ENCODE measurements around the gene S1PR3.

Gene S1PR3

DNA sequence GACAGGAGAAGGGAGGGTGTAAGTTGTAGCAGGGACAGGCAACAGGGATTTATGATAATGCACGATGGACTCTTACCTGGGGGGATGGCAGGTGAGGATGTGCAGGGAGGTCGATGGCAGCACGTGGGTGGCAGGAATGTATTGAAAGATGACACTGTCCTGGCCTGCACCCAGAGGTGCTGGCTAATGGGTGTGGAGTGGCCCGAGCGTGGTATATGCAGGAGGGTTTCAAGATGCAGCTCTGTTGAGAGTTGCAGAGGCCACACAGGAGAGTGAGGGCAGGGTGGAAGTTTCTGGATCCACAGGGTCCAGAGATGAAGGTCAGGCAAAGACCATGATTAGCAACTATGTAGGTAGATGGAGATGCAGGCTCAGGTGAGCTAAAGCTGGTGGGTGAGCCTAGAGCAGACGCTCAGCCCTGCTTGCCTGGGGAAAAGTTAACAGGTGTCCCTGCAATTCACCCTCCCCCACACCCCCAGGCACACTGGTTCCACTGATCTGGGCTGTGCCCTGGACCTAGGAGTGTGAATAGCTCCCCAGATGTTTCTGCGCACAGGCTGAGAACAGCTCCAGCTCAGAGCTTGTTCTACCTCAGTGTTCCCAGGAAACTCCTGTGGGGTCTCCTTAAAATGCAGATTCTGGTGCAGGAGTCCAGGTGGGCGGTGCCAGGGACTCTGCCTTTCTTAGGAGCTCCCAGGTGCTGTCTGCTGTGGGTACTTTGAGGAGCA lies 21.5 kb upstream of the S1PR3 start:
- no peak for DNase-seq (ENCODE audit: low read depth)

DNA sequence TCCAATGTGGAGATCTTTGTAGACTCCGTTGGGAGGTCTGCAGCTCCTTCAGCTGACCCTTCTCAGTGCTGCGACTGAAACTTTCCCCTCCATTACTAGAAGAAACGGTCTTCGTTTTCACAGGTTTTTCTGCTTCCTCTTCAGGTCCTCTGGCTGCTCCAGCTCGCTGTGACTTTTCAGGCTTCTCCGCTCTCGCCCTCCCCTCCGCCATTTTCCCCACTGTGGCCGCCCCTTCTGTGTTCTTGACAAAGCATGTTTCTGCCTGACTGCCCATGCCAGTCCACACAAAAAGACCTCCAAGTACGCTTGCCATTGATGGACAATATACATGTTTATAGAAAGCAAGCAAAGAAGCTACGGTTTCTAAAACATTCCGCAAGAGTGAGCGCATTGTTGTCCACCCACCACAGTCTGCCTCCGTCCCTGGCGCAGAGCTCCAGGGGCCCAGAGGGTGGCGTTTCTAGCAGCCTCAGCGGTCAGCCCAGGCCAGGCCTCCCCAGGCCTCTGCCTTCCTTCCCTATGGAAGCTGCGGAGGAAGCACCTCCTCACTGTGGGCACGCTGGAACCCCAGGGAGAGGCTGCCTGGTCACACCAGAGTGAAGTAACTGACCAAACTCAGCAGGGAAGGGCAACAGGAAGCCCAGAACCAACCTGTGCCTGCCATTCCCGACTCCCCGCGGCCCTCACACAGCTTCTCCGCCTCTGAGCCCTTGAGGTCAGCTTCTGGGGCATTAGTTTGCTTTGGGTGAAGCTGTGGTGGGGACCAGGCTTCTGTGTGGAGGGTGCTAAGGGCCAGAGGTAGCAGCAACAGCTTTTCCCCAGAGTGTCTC lies 19.9 kb upstream of the S1PR3 start:
- DNase-seq (ENCODE audit: low read depth): no peak

DNA sequence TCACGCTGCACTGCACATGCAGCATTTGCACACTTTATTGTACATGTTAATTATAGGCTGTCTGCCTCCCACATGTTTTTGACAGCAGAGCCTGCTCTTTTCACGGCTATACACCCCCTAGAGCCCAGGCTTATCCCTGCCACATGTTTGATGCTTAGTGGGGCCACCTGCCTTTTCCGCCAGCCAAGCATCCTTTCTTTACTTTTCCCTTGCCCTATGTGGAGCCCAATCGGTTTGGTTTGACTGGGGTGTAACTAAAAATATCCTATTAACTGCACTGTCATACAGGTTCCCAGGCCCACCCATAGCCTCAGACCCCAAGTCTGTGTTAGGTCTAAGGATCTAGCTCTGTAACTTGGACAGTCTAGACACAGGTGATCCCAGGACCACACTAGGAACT lies 18.9 kb upstream of the S1PR3 start:
- no peak for DNase-seq (ENCODE audit: low read depth)

DNA sequence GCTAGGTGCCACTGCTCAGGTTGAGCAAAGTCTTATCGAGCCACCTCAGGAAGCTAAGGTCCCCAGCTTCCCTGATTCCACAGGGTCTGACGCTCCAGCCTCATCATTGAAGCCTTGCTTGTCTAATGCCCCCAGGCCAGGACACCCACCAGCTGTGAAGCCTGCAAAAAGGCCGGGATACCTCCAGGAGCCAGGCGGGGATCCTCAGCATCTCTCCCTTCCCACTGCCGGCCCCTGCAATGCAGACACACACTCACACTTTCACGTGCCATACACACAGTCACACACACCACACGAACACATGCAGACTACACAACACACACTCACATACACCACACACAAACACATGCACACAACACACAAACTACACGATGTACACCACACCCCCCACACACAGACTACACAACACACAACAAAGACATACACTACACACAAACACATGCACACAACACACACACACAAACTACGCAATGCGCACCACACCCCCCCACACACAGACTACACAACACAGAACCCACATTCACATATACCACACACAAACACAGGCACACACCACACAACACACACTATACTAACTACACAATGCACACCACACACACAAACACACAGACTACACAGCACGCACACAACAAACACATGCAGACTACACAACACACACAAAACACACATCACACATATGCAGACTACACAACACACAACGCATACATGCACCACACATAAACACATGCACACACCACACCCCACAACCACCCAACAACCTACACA lies 17.8 kb upstream of the S1PR3 start:
- DNase-seq (ENCODE audit: low read depth): no peak

DNA sequence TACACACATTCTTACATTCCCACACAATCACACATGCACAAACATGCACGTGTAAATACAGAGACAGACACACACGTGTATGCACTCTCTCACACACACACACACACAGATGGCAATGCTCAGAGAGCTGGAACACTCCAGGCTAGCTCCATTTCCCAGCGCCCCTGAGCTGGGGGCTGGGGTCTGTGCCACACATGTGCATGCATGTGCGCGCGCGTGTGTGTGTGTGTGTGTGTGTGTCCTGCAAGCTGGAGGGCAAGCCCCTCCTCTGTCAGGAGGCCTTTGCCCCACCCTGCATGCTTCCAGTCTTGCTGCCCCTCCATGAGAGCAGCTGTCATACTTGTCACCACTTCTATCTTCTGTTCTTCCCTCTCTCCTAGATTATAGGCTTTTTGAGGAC lies 16.6 kb upstream of the S1PR3 start:
- DNase-seq (ENCODE audit: low read depth): no peak

DNA sequence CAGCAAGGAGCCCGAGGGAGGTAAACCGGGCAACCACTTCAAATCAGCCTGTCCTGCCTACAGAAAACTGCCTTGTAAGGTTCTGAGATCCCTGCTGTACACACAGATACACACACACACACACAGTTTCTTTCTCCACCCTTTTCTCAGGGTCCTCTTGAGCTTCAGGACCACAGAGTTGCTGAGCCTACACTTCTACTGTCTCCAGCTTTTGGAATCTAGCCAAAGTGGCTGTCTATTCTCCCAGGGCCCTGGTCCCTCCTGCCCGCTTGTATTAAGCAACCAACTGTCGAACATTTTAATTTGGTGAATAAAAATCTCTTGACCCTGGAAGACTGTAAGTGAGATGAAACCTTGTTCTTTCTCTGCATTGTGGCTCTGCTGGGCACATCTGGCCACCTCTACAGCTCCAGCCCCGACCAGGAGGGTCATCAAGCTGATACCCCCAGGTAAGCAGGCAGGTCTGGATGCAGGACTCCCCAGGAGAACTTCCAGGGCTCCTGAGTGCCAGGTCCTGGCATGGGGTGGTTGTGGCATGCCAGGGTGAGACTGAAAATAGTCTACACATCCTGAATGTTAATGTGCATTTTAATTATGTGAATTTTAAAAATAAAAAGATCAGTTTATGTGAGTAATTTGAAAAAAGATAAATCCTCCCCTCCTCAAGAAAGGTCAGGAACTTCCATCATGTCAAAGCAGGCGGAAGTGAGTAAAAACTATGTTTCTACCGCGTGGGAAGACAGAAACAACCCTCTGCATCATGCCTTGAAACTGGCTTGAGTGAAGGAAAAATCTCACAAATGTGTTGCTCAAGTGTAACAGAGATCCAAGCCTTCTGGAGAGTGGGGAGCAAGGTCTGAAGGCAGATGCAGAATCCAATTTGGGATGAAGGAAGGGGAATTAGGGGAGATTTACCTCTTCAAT lies 15.0 kb upstream of the S1PR3 start:
- DNase-seq (ENCODE audit: low read depth): no peak

DNA sequence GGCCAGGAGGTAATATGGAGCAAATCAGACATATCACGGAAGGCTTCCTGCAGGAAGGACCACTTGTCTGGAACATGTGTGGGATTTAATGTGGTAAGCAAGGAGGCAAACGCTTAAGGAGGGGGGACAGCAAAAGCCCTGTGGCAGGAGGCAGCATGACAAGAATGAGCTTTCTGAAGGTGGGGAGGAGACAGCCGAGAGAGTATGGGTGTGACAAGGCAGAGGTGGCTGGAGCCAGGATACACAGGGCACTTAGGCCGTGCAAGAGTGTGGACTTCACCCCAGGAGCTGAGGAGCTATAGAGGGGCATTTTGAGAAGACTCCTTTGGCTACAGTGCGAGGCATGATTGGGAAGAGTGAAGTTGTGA lies 14.4 kb upstream of the S1PR3 start:
- DNase-seq (ENCODE audit: low read depth): no peak

DNA sequence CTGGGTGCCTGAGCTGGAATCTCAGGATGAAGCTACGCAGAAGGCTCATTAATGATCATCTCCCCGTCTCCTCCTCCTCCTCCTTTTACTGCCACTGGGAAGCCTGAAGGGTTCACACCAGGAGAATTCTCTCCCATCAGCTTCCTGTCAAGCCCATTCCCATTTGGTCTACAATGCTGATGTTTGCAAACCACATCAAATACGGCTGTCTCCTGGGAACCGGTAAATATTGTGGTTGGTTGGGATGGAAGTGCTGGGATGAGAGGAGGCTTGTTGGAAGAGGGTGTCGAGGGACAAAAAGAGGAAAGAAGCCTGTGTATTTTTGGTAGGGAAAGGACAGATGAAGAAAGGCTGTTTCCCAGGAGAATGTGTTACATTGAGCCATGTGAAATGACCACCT lies 13.2 kb upstream of the S1PR3 start:
- no peak for DNase-seq (ENCODE audit: low read depth)

DNA sequence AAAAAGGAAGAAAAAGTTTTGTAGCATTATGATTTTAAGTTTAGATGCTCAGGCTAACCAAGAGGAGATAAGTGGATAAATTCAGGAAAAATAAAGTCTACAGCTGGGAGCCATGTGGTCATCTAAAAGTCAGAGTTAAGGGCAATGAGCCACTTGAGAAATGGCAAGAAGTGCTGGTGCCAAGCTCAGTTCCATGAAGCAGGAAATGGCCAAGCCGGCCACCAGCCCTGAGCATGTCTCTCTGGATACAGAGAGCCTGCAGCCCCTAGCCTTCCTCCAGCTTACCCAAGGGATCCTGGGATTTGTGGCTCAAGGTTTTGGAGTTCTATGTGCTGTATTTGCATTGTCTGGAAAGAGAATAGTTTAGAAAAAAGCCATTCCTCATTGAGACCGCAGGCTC lies 12.2 kb upstream of the S1PR3 start:
- DNase-seq (ENCODE audit: low read depth): no peak

DNA sequence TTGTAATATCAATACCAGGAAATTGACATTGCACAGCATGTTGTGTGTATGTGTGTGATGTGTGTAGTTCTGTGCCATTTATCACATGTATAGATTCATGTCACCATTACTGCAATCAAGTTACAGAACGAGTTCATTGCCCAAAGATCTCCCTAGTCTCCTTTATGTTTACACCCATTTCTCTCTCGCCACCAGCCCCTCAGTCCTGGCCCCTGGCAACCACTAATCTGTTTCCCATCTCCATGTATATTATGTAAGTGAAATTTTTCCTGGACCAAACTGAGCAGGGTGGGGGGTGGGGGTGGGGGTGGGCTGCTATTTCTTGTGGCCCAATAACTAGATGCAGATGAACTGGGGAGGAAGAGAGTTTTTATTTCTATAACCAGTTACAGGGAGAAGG lies 11.5 kb upstream of the S1PR3 start:
- DNase-seq (ENCODE audit: low read depth): no peak

DNA sequence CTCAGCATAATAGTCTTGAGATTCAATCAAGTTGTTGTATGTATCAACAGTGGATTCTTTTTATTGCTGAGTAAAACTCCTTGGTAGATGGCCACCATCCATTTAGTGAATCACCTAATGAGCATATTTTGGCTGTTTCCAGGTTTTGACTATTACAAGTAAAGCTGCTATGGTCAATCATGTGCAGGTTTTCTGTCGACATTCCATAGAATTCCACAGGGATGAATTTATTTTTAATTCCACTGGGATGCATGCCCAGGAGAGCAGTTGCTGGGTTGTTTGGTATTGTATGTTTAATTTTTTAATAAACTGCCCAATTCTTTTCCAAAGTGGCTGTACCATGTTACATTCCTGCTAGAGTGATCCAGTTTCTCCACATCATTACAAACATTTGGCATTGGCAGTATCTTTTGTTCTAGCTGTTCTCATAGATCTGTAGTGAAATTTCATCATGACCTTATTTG lies 10.5 kb upstream of the S1PR3 start:
- DNase-seq (ENCODE audit: low read depth): no peak

DNA sequence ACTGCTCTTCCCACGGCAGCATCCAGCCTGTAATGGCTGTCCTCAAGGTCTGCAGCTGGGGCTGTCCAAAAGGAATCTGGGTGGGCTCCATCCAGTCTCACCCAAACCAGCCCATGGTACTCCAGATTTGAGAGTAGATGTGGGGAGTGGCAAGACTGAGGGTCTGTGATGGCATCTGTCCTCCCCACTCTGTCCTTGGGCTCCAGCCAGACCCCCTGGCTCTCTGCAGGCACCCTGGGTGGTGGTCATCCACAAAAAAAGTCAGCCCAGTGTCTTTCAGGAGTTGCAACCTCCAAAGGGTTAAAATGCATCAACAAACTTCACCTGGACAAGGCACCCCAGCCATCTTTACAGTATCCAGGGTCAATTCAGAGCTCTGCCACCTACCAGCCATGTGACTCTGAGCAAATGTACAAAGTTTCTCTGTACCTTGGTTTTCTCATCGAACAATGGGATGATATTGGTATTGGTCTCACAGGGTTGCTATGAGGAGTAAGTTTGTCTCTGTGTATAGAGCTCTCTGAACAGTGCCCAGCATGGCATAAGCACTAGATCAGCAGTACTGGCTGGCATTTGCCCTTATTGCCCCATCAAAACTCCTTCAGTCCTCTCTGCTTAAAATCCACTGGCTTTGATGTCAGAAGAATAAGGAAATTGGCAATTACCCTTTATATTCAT lies 7.3 kb upstream of the S1PR3 start:
- no peak for DNase-seq (ENCODE audit: low read depth)

DNA sequence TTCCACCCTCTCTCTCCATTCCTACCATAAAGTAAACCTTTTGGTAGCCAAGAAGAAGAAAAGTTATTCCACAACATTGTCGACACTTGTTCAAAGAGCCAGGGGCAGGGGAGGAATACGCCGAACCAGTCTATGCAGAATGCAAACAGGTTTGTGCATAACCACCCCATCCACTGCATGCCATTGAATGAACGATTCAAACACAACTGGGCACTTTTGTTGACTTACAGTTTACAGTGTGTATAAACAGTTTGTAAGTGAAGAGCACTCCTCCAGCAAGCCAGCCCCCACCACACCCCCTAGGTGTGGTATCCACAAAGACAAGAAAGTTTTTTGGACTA lies 6.8 kb upstream of the S1PR3 start:
- no peak for DNase-seq (ENCODE audit: low read depth)

DNA sequence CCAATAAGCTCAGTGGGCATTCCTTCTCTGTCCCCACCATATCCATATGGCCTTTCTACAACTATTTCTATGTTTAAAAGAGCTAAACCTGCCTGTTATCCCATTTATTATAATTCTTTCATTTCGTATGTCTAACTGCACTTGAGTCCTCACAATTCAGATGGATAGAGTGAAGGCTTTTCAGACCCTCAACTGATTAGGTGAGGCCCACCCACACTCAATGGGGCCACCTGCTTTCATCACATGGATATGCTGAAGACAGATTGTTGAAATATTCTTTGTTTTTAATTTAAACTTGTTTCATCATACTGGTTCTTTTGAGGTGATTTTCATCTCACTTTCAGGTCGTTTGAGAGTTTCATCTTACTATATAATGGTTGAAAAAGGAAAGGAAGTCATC lies 5.7 kb upstream of the S1PR3 start:
- no peak for DNase-seq (ENCODE audit: low read depth)

DNA sequence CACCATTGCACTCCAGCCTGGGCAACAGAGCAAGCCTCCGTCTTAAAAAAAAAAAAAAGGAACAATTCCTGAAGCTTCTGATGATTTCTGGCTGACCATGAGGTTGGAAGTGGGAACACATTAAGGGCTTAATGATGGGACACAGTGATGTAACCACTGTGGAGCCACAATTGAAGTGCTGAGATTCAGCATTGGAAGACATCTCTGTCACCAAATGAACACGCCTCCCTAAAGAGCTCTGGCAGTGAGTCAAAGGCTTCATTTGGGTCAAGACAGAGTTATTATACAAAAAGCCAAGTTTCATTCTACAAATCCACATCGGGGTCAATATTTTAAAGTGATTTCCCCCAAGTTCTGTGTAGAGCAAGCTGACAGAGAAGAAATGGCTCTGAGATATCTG lies 4.5 kb upstream of the S1PR3 start:
- DNase-seq (ENCODE audit: low read depth): no peak

DNA sequence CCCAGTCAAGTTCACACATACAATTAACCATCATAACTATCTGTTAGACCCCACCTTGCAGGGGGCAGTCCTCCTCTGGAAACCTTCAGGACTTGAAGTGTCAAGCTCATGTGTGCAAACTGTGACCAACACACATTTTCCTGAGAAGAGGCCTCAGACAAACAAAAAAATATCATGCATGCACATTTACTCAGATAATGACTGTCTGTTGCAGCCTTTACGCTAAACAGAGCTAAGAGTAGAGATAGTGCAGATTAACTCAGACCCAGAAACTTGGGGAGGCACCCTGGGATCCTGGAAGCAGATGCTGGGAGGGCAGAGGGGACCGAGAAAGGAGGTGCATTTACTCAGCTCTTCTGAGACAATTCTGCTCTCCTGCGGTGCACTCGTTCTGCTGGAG lies 3.6 kb upstream of the S1PR3 start:
- no peak for DNase-seq (ENCODE audit: low read depth)

DNA sequence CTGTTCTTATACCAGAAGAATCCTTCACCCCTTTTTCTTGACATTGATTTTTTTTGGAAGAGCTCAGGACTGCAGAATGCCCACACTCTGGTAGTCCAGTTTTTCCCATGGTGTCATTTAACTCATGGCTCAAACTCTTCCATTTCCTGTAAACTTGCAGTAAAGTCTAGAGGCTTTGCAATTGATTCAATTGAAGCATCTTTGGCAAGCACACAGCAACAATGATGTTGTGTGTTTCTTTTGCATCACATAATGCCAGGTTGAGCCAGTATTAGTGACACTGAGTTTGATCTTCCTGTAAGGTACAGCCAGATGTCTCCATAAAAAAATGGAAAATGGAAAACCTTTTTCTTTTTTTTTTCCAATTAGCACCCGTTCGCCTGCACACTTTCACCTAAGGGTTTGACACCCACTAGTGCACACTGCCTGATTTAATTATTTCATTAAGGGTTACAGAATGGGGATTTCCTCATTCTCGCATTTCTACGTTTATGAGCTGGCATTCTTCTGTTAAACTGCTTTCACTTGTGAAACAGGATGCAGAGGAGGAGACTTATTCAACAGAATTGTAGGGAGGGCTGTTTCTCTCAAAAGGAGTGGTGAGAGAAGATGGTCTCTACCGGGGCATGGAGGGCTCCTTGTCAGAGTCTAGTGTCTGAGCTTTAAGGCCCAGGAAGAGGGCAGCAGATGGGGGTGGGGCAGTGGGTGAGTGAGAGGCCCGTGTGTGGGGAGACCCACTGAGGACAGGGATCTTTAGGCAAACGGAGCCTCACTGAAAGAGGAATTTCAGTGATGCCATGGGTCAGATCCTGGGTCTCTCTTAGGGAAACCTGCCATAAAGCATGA lies 2.2 kb upstream of the S1PR3 start:
- DNase-seq (ENCODE audit: low read depth): no peak

DNA sequence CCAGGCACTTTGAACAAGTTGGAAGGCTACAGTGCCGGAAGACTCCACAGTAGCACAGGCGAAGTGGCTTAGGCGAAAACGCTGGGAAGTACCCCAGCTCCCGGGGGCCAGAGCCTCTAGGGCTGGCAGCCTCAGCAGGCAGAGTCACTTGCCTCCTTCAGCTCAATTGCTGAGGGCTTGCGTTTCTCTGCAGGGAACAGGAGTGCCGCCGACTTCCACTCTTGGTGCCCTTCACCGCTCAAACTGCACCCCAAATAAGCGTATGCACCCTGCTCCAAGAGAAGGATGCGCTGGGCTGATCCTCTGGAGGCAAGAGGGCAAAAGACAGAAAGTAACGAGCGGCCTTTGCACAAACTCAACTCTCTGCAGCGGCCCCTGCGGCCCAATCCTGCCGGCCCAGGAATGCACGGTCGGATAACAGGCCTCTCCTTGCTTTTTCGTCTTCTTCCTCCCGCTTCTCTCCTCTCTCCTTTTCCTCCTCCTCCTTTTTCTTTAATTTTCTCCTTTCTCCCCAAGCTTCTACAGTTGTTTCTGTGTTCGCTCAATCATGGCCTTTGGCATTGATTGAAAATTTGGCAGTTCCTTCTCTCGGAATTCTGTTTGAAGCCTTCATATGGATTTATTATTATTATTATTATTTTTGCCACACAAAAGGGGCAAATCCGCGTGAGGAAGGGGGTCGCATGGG lies 1.1 kb upstream of the S1PR3 start:
- DNase-seq (ENCODE audit: low read depth): no peak

DNA sequence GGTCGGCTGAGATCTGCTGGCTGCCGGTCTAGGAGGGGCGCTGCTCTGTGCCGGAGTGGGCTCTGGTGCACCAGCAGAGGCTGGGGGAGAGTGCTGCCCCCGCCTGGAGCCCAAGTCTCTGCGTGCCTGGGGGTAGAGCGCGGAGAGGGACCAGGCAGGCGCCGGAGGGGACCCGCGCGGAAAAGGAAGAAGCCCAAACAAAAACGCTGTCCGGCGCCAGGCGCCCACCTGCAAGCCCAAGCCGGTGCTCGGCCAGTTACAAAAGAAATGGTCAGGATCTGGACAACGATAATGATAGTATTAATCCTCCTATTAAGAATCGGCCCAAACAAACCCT lies 571 bp upstream of the S1PR3 start:
- no peak for DNase-seq (ENCODE audit: low read depth)

DNA sequence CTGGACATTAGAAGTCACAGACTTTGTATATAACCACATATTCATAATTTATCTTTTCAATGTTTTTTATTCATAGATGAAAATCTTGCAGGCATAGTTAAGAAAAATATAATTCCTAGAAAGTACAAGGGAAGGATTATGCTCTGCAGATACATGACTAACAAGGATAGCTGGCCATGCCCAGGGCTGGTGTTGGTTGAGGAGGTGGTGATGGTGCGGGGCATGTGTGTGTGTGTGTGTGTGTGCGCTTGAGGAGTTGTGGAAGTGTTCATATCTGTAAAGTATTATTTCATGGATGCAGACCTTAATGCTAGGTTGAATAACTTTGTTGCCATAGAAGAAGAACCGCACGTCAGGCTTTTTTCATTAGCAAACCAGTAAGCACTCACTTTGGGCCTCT lies 1.3 kb downstream of the S1PR3 start:
- DNase-seq (ENCODE audit: low read depth): no peak

Measured in activated T-helper 1 cell treated with Interleukin-2 at 50 U/mL for 16 hours (primary cell).